Nephron progenitor cell (in vitro differentiated cells): ENCODE measurements around the gene CACNA2D4.

Source experiments
- DNase-seq: peaks from one replicate; pipeline ENCODE4 v3.0.0; 2021
- H3K27ac Mint-ChIP-seq: 2 replicates; pipeline ENCODE4 v1.8.0; 2021; ENCODE audit warnings: mild to moderate bottlenecking, moderate library complexity, mixed read lengths
- H3K27me3 Mint-ChIP-seq: 2 replicates; pipeline ENCODE4 v1.8.0; 2021; ENCODE audit warnings: mild to moderate bottlenecking, low read depth, mixed read lengths; ENCODE audit not compliant: poor library complexity
- H3K36me3 Mint-ChIP-seq: 2 replicates; pipeline ENCODE4 v1.8.0; 2021; ENCODE audit warnings: low read depth, mixed read lengths
- H3K4me1 Mint-ChIP-seq: 2 replicates; pipeline ENCODE4 v1.8.0; 2021; ENCODE audit warnings: mixed read lengths
- H3K4me3 Mint-ChIP-seq: 2 replicates; pipeline ENCODE4 v1.8.0; 2021; ENCODE audit warnings: mild to moderate bottlenecking, moderate library complexity, mixed read lengths
- H3K9me3 Mint-ChIP-seq: 2 replicates; pipeline ENCODE4 v1.8.0; 2021; ENCODE audit warnings: mild to moderate bottlenecking, moderate library complexity, mixed read lengths
- TF ChIP-seq, protein P1 (sequence below): fragments of 200-600 bp; sonication (generic); IDR thresholded peaks from 2 replicates; pipeline ENCODE4 v1.5.0; 2021; ENCODE audit warnings: antibody characterized with exemption

The CACNA2D4 gene

DNA sequence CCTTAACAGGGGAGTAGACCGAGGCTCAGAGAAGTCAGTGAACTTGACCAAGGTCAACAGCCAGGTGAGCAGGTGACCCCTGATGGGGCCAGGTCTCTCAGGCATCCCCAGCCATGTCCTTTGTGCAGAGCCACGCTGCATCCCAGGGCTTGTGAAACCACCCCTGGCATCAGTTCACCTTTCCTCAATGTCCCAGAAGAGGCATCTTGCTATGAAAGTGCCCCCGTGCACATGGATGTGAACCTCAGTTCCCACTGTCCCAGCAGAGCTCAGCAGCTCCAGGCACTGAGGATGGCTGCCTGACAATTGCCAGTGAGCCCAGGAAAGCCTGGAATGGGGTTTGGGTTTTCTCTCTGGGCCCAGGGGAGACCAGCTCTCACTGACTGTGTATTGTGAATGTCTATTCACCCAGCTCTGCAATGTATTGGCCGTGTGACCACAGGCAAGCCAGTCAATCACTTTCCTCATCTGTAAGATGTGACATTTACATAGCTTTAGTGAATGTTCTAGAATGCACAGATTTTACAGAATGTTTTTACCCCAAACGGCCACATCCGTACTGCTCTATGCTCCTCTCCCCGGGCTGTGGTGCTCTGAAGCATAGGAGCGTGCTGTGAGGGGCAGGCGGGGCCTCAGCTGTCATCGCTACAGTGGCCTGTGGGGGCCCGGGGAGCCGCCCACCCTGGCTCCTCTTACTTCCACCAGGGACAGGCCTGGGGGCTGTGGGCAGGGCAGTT is 4.9 kb downstream of the CACNA2D4 start:
- H3K9me3 Mint-ChIP-seq, result peaks cover 4% of the 10 kb centered on the region
- no peak overlapping the region for H3K4me3 Mint-ChIP-seq
- TF ChIP-seq, protein P1, sequence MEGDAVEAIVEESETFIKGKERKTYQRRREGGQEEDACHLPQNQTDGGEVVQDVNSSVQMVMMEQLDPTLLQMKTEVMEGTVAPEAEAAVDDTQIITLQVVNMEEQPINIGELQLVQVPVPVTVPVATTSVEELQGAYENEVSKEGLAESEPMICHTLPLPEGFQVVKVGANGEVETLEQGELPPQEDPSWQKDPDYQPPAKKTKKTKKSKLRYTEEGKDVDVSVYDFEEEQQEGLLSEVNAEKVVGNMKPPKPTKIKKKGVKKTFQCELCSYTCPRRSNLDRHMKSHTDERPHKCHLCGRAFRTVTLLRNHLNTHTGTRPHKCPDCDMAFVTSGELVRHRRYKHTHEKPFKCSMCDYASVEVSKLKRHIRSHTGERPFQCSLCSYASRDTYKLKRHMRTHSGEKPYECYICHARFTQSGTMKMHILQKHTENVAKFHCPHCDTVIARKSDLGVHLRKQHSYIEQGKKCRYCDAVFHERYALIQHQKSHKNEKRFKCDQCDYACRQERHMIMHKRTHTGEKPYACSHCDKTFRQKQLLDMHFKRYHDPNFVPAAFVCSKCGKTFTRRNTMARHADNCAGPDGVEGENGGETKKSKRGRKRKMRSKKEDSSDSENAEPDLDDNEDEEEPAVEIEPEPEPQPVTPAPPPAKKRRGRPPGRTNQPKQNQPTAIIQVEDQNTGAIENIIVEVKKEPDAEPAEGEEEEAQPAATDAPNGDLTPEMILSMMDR, result no peak
- no peak overlapping the region for H3K27ac Mint-ChIP-seq
- H3K27me3 Mint-ChIP-seq, result peaks cover 17% of the 10 kb centered on the region
- H3K36me3 Mint-ChIP-seq, result no peaks in the 10 kb centered on the region
- H3K4me1 Mint-ChIP-seq, result peaks cover 78% of the 10 kb centered on the region
- peak; percentile 33 for DNase-seq

DNA sequence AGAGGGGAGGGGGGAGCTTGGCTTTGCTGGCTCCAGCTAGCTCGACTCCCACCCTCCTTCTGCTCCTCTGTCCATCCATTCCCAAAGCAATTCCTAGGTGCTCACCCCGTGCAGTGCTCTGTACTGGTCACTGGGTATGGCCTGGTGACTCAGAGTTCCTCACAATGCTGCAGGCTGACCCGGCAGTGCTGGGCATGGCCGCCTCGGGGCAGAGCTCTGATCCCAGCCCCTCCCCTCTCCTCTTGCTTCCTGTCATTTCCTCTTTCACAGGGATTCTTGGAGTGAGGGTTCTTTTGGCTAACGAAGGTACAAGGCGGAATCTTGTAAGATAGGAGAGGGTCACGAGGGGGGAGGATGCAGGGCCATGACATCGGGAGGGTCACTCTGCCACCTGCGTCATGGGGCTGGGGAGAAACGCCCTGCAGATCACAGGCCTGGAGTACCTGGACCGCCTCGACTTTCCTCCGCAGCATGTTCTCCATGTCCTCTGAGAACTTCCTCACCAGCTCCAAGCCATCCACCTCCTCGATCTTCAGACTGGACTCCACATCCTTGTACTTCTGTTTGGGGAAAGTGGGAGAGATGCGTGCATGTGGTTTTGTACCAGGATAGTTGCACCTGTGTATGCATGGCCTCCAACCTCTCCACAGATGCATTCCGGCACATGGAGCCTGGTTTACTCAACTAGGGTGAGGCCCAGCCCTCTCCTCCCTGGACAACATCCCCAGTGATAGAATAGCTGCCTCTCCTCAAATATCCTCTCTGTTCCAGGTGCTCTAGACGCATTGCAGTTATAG is 5.7 kb downstream of the CACNA2D4 start:
- Mint-ChIP-seq H3K4me1 (peaks cover 70% of the 10 kb centered on the region), H3K27me3 (peaks cover 17% of the 10 kb centered on the region), H3K9me3 (peaks cover 6% of the 10 kb centered on the region), H3K36me3 (peaks cover 1% of the 10 kb centered on the region), H3K27ac (no peak overlapping the region), H3K4me3 (no peak overlapping the region)
- no peak for DNase-seq
- TF ChIP-seq, protein P1, result no peak

DNA sequence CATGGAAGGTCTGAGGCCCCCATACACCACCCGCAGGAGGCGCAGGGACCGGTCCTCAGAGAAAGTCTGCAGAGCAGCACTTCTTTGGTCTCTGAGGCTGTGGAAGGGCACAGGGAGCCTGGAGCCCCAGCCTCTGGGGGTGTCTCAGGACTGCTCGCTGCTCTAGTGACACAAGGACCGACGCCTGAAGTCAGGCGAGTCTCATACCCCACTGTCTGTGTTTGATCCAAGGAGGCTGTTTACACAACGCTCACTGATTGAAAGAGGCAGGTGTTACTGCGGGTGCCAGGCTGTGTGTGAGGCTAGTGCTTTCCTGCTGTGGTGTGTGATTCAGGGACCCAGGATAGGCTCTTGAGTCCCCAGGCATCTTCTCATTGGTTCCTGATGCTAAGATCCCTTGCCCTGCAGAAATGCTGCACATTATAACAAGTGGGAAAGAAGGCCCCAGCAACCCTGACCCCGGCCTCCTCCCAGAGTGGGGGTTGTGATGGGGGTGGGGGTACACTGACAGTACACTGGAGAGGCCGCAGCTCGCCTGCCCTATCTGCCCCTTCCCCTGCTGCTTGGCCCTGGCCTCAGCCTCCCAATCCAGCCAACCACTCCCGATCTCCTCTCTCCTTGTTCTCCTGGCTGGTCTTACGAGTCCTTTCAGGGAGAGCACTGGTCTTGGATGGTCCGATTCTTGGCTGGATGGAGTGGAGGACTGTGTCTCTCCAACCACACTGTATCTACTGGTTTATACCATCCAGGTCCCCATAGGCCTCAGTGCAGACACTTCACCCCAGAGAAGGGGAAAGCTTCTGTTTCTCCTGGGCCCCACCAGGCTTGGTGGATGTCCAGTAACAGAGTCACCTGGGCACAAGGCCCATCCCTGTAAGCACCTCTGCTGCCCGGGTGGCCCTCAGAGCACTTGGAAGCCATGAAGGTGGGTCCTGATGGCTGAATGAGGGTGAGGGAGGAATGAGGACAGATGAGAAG is 6.6 kb downstream of the CACNA2D4 start:
- H3K9me3 Mint-ChIP-seq, result peaks cover 15% of the 10 kb centered on the region
- H3K4me3 Mint-ChIP-seq, result no peak overlapping the region
- H3K36me3 Mint-ChIP-seq, result peaks cover 4% of the 10 kb centered on the region
- TF ChIP-seq, protein P1, result no peak
- DNase-seq, result no peak
- peaks cover 61% of the 10 kb centered on the region for H3K4me1 Mint-ChIP-seq
- H3K27ac Mint-ChIP-seq, result no peak overlapping the region
- H3K27me3 Mint-ChIP-seq, result peaks cover 17% of the 10 kb centered on the region

DNA sequence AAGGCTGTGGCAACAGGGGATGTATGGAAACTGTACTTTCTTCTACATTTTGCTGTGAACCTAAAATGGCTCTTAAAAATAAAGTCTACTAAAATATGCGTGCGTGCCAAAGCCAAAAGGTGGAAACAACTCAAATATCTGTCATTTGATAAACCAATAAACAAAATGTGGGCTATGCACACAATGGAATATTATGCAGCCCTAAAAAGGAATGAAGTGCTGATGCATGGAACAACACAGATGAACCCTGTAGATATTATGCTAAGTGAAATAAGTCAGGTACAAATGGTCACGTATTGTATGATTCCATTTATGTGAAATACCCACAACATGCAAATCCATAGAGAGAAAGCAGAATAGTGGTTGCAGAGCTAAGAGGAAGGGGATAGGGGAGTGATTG is 8.0 kb downstream of the CACNA2D4 start:
- H3K4me3 Mint-ChIP-seq, result no peak overlapping the region
- peaks cover 47% of the 10 kb centered on the region for H3K4me1 Mint-ChIP-seq
- H3K27ac Mint-ChIP-seq, result no peak overlapping the region
- peaks cover 29% of the 10 kb centered on the region for H3K9me3 Mint-ChIP-seq
- peaks cover 10% of the 10 kb centered on the region for H3K36me3 Mint-ChIP-seq
- peaks cover 21% of the 10 kb centered on the region for H3K27me3 Mint-ChIP-seq
- TF ChIP-seq, protein P1, result no peak
- no peak for DNase-seq

DNA sequence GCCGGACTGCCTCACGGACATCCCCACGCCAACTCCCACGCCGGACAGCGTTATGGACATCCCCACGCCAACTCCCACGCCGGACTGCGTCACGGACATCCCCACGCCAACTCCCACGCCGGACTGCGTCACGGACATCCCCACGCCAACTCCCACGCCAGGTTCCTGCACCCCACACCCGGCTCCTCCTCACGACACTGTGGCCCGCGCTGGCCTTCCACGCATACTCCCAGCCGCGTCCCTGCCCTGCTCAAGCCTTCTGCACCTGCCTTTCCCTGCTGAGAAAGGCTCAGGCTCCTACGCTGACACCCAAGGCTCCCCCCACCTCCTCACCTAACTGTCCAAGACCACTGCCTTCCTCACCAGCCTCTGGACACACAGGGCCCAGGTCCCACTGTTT is 9.7 kb downstream of the CACNA2D4 start:
- peaks cover 31% of the 10 kb centered on the region for H3K4me1 Mint-ChIP-seq
- H3K27ac Mint-ChIP-seq, result no peak overlapping the region
- DNase-seq, result no peak
- H3K9me3 Mint-ChIP-seq, result peaks cover 45% of the 10 kb centered on the region
- peaks cover 10% of the 10 kb centered on the region for H3K36me3 Mint-ChIP-seq
- peaks cover 17% of the 10 kb centered on the region for H3K27me3 Mint-ChIP-seq
- TF ChIP-seq, protein P1, result no peak
- no peak overlapping the region for H3K4me3 Mint-ChIP-seq
